Panc1 (cell line): ENCODE data around the gene VCP.

ENCODE experiments used
- POLR2AphosphoS5 ChIP-seq: IDR thresholded peaks from 2 replicates; pipeline ENCODE4 v1.6.1; 2012; ENCODE audit warnings: mild to moderate bottlenecking, low read depth, low read length, moderate library complexity
- TCF7L2 ChIP-seq: IDR thresholded peaks from 2 replicates; pipeline ENCODE4 v1.6.1; 2011; ENCODE audit warnings: mild to moderate bottlenecking, low read depth, low read length, inconsistent platforms

DNA sequence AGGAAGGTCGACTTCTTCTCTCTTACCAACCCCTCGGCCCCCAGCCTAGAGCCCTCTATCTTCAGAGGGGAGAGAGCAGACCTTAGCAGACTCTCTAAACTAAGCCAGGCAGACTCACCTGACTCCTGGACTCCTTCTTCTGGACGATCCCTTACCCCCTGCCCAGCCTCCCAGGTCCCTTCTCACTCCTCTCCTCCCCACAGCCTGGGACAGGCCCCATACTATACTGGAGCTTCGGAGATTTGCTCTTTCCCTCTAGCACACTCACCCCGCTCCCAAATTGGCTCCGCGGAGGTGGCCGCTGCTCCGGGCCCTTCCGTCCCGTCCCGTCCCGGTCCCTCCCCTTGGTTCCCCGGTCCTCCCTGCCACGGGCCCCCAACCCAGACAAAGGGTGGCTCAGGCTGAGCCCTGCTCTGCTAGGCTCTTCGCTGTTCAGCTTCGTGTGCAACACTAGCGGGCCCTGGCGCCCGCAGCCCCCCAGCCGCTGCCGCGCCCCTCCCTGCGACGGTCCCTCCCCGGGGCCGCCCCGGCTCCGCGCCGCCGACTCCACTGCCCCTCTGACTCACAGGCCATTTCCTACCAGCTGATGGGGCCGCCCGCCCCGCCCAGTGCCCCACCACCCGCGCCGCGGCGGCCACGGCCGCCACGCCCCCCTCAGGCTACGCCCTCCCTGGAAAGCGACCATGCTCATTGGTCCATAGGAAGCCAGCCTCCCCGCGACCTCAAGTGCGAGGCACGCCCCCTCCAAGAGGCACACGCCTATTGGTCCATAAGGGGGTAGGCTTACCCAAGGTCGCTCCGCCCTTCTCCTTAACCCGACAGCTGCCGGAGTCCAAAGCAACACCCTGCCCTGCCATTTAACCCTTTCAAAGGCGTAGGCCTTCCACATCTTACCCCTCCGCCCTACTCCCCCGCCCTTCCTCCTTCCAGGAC is 38.8 kb upstream of the VCP start:
- no peak for TF ChIP-seq TCF7L2
- TF ChIP-seq POLR2AphosphoS5, result no peak
